ENCODE results near the gene S100A14. TPM values are rescaled to one million over a fixed set of nuclear protein-coding genes. Genes with fewer than 3 reads are reported as not detected.

S100A14 gene
- total and polyA plus RNA-seq, 2 of the 13 experiments (the other 11 are each of a cell fraction or from before 2014, with no cell fraction given): 1.4 to 7.7 TPM

GRCh38 chr1:153566414-153567371 lies 49.4 kb downstream of the S100A14 start (continued):
- TF ChIP-seq FOSL1 (CRISPR knock-in tag; IDR thresholded peaks at IDR 0.05; ENCODE audit: borderline replicate concordance) (peak; percentile 91), GATAD2A (CRISPR knock-in tag; IDR thresholded peaks at IDR 0.05) (peak; percentile 76), EP300 (IDR thresholded peaks at IDR 0.05; ENCODE audit: low read depth in 2 of 2, low read length in 2 of 2) (peak in 1 of 2 experiments; percentile 73; a peak in 2 of 4 replicates), EP300 (CRISPR knock-in tag; IDR thresholded peaks at IDR 0.05; ENCODE audit: borderline replicate concordance) (peak; percentile 87), BCL3 (CRISPR knock-in tag; IDR thresholded peaks at IDR 0.05) (no peak), ZNF225 (CRISPR knock-in tag; IDR thresholded peaks at IDR 0.05) (no peak), ELF3 (CRISPR knock-in tag; IDR thresholded peaks at IDR 0.05) (peak; percentile 53), SOX13 (IDR thresholded peaks at IDR 0.05) (0 out of 2 replicates have a peak, but pooled peaks have one; percentile 13), SOX13 (CRISPR knock-in tag; conservative IDR thresholded peaks at IDR 0.05 in 1 of 2, IDR thresholded peaks at IDR 0.05 in 1 of 2) (peak in 1 of 2 experiments; percentile 76; a peak in 2 of 4 replicates), LRRFIP1 (CRISPR knock-in tag; conservative IDR thresholded peaks at IDR 0.05) (no peak), POLR2AphosphoS5 (IDR thresholded peaks at IDR 0.05; ENCODE audit: low read depth, low read length) (no peak), ZNF891 (CRISPR knock-in tag; IDR thresholded peaks at IDR 0.05) (no peak), EEA1 (CRISPR knock-in tag; IDR thresholded peaks at IDR 0.05; ENCODE audit: borderline replicate concordance) (no peak), TEF (CRISPR knock-in tag; IDR thresholded peaks at IDR 0.05) (no peak), MLXIP (CRISPR knock-in tag; IDR thresholded peaks at IDR 0.05; ENCODE audit: borderline replicate concordance) (no peak), SMC3 (IDR thresholded peaks at IDR 0.05; ENCODE audit: low read length) (no peak), ZNF446 (CRISPR knock-in tag; IDR thresholded peaks at IDR 0.05) (no peak), ZNF281 (CRISPR knock-in tag; IDR thresholded peaks at IDR 0.05; ENCODE audit: borderline replicate concordance) (peak; percentile 94)

Data from HepG2 (cell line).